SKM-1 (cell line): ENCODE measurements around the gene SLC25A42.
"Not testable (repeated sequence)": the region's sequence is repeated elsewhere in the genome, so short reads cannot be mapped to it uniquely, and the experiment has no call there.

Experiments used
- DNase-seq: peaks from one replicate; lab custom pipeline; 2025; ENCODE audit not compliant: unreplicated experiment; lab: John Stamatoyannopoulos, UW

SLC25A42 gene

DNA sequence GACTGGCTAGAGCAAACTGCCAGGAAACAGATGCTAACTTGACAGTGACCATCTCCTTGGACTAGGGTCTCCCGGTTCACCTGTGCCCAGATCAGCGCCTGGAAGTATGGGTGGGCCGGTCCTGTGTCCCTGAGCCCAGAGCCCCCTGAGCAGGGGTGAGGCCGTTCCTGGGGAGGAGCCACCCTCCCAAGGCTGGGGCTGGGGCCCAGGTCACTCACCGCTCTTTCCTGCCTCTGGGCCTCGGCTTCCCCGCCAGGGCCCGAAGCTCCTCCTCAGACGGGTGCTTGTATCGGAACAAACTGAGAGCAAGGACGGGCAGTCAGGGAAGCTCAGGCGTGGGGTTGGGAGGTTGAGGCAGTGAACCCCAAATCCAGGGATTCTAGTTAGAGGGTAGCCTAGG lies 69.1 kb downstream of the SLC25A42 start:
- DNase-seq = no peak

DNA sequence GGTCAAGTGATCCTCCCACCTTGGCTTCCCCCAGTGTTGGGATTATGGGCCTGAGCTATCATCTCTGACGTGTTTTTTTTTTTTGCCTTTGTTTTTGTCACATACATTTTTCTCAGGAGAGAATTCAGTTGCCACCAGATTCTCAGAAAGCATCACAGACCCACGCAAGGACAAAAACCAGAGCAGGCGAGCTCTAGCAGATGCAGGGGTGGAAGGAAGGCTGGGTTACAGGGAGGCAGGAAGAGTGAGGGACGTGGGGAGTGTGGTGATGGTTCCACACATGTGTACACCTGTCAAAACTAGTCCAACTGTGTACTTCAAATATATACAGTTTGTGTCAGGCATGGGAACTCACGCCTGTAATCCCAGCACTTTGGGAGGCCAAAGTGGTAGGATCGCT lies 70.2 kb downstream of the SLC25A42 start:
- no peak for DNase-seq

GRCh38 chr19:19134687-19135158 lies 70.9 kb downstream of the SLC25A42 start:
- DNase-seq = no peak

GRCh38 chr19:19135713-19136112 lies 71.9 kb downstream of the SLC25A42 start:
- DNase-seq = not testable (repeated sequence)

DNA sequence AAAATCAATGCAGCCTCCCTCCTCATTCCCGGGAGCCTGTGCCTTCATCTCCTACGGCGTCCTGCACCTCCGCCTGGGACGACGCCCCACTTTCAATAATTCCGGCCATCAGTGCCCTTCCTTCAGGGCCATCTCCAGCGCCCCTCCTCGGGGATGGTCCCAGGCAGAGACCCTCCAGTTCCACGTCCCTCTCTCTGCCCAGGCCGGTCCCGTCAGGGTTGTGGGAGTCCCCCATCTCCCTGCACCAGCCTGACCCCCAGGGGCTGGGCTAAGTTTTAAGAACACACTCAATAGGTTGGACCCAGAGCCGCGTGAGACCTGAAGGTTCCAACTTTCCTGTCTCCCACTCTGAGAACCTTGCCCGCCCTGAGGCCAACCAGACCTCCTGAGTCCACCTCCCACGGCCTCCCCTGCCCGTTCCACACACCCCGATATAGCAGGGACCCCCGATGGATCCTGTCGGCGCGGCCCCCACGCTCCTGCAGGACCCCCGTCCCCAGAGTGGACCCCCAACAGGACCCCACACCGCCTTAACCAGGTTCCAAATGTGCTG lies 73.8 kb downstream of the SLC25A42 start:
- no peak for DNase-seq

DNA sequence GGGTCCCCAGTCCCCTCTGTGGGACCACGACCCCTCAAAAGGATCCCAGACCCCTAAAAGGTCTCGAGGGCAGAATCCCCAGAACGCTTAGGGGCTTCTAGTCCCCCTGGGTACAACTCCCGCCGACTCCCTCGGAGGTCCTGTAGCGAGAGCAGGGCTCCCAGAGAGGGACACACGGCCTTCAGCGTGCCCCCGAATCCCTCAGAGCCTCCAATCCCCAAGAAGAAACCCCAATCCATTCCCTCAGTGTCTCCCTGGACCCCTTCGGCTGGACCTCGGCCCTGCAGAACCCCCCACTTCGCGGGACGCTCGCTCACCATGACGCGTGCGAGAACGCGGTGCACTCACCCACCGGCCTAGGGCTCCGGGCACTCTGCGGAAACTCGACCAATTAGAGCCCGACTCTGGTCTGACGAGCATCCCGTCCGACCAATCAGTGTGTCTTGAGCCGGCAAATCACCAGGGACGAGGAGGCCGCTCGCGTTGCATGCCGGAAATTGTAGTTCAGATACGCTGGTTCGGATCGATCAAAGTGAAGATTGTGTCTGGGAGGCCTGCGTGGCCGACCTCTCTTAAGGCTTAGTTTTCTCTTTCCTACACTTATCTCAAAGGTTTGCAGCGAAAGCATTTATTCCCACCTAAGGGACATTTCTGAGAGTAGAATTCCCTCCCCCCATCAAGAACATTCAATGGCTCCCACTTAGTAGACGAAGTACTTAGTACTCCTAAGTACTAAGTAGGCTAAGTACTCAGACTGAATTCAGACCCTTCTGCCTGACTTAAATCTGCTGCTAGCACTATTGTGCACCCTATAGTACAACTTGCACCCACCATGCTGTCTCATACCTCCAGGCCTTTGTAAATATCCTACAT lies 74.6 kb downstream of the SLC25A42 start, which contains the start of gene TMEM161A:
Gene TMEM161A, minus strand, starts transcription at position 370 of the 873 bp plus-strand sequence. Its CDS starts 50 bp downstream, at position 320.
- DNase-seq = peak; percentile 87

- DNase-seq = no peak
Observed at GRCh38 chr19:19139876-19140229, 76.1 kb downstream of the SLC25A42 start.

DNA sequence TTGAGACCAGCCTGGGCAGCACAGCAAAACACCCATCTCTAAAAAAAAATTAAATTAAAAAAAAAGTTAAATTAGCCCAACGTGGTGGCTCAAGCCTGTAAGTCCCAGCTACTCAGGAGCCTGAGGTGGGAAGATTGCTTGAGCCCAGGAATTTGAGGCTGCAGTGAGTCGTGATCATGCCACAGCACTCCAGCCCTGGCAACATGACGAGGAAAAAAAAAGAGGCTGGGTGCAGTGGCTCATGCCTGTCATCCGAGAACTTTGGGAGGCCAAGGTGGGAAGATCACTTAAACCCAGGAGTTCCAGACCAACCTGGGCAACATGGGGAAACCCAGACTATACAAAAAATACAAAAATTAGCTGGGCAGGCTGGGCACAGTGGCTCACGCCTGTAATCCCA lies 76.7 kb downstream of the SLC25A42 start:
- no peak for DNase-seq

- DNase-seq = no peak
Observed at GRCh38 chr19:19142347-19142746, 78.6 kb downstream of the SLC25A42 start.

DNA sequence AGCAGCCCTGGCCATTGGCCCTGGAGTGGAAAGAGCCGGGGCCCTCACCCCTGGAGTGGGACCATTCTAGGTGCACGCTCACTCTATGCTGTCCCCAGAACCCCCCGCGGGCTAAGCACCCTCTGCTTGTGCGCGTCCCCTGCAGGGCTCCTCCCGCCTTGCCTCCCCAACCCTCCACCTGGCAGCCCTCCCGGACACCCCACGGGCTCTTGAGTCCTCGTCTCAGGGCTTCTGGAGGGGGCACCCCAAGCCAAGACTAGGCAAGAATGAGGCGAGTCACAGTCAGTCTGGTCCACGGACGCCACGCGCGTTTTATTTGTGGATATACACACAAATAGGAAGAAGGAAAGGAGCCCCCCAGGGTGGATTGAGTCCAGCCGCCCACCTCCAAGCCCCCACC lies 81.5 kb downstream of the SLC25A42 start:
- no peak for DNase-seq

DNA sequence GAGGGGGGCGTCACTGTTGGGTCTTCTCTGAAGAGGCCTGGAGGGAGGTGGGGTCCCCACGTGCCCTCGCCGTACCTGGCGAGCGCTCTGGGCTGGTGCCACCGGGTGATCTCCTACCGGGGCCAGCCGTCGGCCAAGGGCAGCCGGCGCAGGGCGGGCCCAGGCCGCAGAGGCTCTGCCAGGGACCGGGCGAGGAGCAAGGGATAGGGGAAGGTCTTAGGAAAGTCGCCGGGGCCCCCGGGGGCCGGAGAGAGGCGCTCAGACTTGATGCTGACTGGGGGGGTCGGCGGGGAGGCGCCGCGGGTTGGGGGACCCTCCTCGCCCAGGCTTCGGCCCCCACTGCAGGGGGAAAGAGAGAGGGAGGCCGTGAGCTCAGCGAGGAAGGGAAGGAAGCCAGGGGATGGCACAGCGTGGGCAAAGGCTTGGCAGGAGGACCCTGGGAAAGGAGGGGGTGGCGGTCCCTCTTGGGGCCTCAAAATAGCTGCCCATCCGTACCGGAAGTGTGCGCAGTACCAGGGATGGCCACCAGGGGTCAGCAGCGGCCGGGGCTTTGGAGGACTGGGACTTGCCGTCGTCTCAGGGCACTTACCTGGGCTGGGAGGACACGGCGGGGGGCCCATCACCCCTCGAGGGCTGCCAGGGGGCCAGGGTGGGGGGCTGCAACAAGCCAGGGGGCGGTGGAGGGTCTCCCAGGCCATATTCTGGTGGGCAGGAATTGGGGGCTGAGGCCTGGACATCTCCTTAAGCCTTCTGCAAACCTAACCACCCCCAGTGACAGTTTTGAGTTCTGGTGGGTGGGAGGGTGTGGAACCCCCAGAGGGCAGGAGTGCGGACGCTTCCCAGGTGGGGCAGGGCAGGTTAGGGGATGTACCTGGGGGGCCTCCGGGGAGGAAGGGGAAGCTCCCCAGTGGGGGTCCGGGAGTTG lies 82.2 kb downstream of the SLC25A42 start:
- no peak for DNase-seq

DNA sequence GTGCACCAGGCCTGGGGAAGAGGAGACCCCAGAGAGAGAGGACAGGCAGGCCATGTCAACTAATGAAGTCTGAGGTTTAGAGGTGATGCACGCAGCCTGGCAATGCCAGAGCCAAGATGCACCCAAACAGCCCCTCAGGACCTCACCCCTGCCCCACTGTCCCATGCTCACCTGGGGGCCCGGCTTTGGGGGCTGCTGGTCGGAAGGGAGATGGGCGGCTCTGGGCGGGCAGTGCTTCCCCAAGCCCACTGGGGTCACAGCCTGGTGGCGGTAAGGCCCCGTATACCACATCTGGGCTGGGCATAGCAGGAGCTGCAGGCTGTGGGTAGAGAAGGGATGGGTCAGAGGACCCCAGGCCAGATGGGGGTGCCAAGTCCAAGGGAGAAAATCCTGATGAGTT lies 83.1 kb downstream of the SLC25A42 start:
- no peak for DNase-seq

- no peak for DNase-seq
Observed at GRCh38 chr19:19147344-19147743, 83.5 kb downstream of the SLC25A42 start.

DNA sequence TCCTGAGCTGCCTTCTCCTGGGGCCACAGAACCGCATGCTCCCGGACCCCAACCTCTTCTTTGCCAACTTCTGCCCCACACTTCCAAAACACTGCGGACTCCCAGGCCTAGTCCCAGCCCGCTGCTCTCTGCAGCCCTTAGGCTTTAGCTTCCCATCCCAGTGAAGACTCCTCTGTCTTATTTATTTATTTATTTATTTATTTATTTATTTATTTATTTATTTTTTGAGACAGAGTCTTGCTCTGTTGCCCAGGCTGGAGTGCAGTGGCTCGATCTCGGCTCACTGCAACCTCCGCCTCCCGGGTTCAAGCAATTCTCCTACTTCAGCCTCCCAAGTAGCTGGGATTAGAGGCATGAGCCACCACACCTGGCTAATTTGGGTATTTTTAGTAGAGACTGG lies 84.7 kb downstream of the SLC25A42 start:
- not testable (repeated sequence) for DNase-seq

GRCh38 chr19:19149435-19149834 lies 85.6 kb downstream of the SLC25A42 start:
- DNase-seq = no peak

GRCh38 chr19:19151418-19151817 lies 87.6 kb downstream of the SLC25A42 start:
- DNase-seq = no peak

DNA sequence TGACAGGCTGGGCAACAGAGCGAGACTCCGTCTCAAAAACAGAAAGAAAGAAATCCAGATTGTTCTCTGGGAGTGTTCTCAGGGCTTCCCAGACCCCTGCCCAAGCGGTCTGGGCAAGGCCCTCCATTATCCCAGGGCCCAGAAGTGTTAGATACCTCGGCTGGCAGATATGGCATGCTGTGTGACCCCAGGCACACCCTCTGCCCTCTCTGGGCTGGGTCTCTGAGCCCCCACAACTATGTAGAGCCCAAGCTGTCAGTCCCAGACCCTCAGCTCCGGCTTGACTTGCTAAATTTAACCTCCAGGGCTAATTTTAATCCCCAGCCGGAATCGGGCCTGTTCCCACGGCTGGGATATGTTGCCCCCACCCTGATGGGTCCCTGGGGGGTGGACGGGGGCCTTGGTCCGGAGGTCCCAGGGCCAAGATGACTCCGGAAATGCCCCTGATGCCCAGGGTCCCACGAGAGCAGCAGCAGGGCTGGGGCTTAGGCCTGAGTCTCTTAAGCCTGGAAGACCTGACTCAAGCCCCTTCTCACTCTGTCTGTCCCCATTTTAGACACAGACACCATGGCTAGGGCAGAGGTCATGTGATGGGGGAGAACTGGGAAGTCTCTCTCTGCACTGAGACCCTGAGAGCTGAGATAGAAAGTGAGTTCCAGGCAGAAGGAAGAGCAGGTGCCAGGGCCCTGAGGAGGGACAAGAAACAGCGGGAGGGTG lies 89.0 kb downstream of the SLC25A42 start:
- no peak for DNase-seq

DNA sequence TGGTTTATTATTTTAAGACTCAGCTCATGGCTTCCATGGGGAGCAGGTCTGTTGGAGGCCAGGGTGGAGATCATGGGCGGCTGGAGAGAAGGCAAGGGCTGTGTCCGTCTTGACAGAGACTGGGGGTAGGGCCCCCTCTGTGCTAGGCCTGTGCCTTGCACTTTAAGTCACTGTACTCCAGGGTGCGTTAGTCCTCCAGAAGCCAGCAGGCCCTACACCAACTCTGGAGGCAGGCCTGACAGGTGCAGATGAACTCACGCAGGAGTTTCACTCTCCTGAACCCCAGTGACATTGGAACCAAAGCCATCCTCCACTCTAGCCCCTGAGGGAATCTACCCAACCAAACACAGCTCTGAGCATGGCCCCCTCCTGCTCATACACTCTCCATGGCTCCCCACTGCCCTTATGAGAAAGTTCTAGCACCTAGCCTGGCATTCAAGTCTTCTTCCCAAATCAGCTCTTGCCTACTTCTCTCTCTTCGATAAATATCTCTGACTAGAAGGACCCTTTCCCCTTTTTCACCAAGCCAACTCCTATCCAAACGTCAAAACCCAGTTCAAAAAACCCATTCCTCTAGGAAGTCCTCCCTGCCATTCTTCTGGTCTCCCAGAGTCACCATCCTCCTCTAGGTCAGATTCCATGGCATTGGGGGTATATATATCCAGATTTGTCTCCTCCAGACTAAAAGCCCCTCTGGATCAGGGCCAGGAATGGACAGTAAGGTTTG lies 91.1 kb downstream of the SLC25A42 start:
- DNase-seq = no peak

DNA sequence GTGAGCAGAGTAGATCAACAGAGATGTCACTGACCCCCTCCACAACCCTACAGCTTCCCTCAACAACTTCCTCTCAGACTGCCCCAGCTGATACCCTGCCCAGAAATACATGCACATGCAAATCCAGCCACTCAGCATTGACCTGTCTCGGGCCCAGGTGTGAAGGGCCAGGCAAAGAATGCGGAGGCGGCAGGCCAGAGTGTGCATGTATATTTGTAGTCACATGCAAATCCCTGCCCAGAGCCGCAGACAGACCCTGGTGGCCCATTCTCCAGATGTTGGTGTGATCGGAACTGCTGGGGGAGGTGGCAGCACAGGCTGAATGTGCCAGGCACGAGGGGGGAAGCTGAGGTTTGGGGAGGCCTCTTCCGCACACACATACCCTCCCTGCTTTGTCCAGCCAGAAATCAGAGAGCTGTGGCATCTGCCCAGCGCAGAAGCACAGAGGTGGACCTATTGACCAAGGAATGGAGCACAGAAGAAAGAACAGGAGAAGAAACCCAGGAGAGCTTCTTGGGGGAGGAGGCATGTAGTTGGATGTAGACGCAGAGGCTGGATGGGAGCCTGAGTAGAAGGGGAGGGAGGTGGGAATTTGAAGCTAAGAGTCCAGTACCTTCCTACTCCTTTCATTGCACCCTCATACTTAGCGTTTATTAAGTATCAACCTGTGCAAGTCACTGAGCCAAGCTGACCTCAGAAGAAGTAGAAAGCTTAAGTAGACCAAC lies 91.9 kb downstream of the SLC25A42 start:
- no peak for DNase-seq
